H9 (cell line): ENCODE results near the gene SLC7A6. TPM values are rescaled to one million over a fixed set of nuclear protein-coding genes. Genes with fewer than 3 reads are reported as not detected.

Experiments used
- DNase-seq: peaks from one replicate; pipeline ENCODE4 v3.0.0-alpha.2; 2017
- H2AFZ ChIP-seq: one replicate; pipeline ENCODE4 v1.6.1; 2013; ENCODE audit warnings: mild to moderate bottlenecking, low read length, control low read depth, moderate library complexity
- H2AK5ac ChIP-seq: 2 replicates; pipeline ENCODE4 v1.6.1; 2013; ENCODE audit warnings: low read length, control low read depth, mixed read lengths; ENCODE audit not compliant: insufficient read length
- H2BK120ac ChIP-seq: one replicate; pipeline ENCODE4 v1.6.1; 2013; ENCODE audit warnings: low read depth, mild to moderate bottlenecking, low read length, control low read depth, inconsistent platforms; ENCODE audit not compliant: poor library complexity, severe bottlenecking
- H2BK12ac ChIP-seq: 2 replicates; pipeline ENCODE4 v1.6.1; 2013; ENCODE audit warnings: low read length, control low read depth, mixed read lengths, low read depth; ENCODE audit not compliant: insufficient read length
- H2BK15ac ChIP-seq: 2 replicates; pipeline ENCODE4 v1.6.1; 2013; ENCODE audit warnings: low read depth, low read length, control low read depth
- H2BK20ac ChIP-seq: one replicate; pipeline ENCODE4 v1.6.1; 2013; ENCODE audit warnings: low read depth, mild to moderate bottlenecking, low read length, control low read depth, inconsistent platforms; ENCODE audit not compliant: poor library complexity, severe bottlenecking
- H2BK5ac ChIP-seq: 2 replicates; pipeline ENCODE4 v1.6.1; 2013; ENCODE audit warnings: low read length, control low read depth, mixed read lengths; ENCODE audit not compliant: insufficient read length
- H3K14ac ChIP-seq: 2 replicates; pipeline ENCODE4 v1.6.1; 2013; ENCODE audit warnings: low read length, control low read depth; ENCODE audit not compliant: insufficient read depth
- H3K18ac ChIP-seq: 2 replicates; pipeline ENCODE4 v1.6.1; 2013; ENCODE audit warnings: low read depth, mild to moderate bottlenecking, mixed read lengths, low read length, control low read depth; ENCODE audit not compliant: insufficient read length
- H3K23ac ChIP-seq: 2 replicates; pipeline ENCODE4 v1.6.1; 2013; ENCODE audit warnings: low read length, control low read depth, mixed read lengths, low read depth; ENCODE audit not compliant: insufficient read length
- H3K23me2 ChIP-seq: 2 replicates; pipeline ENCODE4 v1.6.1; 2013; ENCODE audit warnings: low read depth, mild to moderate bottlenecking, mixed read lengths, low read length, control low read depth; ENCODE audit not compliant: insufficient read length, poor library complexity, severe bottlenecking
- H3K27ac ChIP-seq: 2 replicates; pipeline ENCODE4 v1.5.1; 2013; ENCODE audit warnings: low read length, control low read depth, mixed read lengths, low read depth; ENCODE audit not compliant: insufficient read length
- H3K27me3 ChIP-seq: 2 replicates; pipeline ENCODE4 v1.6.1; 2013; ENCODE audit warnings: low read length, control low read depth, inconsistent platforms; ENCODE audit not compliant: insufficient read depth
- H3K4ac ChIP-seq: 2 replicates; pipeline ENCODE4 v1.6.1; 2013; ENCODE audit warnings: low read depth, mild to moderate bottlenecking, control low read depth, inconsistent platforms, low read length, moderate library complexity
- H3K4me1 ChIP-seq: 2 replicates; pipeline ENCODE4 v1.6.1; 2013; ENCODE audit warnings: low read length, control low read depth, inconsistent platforms; ENCODE audit not compliant: insufficient read depth
- H3K4me2 ChIP-seq: 2 replicates; pipeline ENCODE4 v1.6.1; 2013; ENCODE audit warnings: low read length, control low read depth, mixed read lengths; ENCODE audit not compliant: insufficient read length, insufficient read depth
- H3K56ac ChIP-seq: 2 replicates; pipeline ENCODE4 v1.6.1; 2013; ENCODE audit warnings: low read depth, mild to moderate bottlenecking, mixed read lengths, low read length, control low read depth; ENCODE audit not compliant: insufficient read length
- H3K79me1 ChIP-seq: 2 replicates; pipeline ENCODE4 v1.6.1; 2013; ENCODE audit warnings: low read depth, mild to moderate bottlenecking, moderate library complexity, low read length, control low read depth, inconsistent platforms; ENCODE audit not compliant: insufficient read depth, poor library complexity, severe bottlenecking
- H3K79me2 ChIP-seq: 2 replicates; pipeline ENCODE4 v1.6.1; 2013; ENCODE audit warnings: low read length, control low read depth, inconsistent platforms; ENCODE audit not compliant: insufficient read depth
- H3K9ac ChIP-seq: 2 replicates; pipeline ENCODE4 v1.6.1; 2013; ENCODE audit warnings: low read length, control low read depth, mixed read lengths; ENCODE audit not compliant: insufficient read length; ENCODE audit errors: extremely low read depth
- H3K9me3 ChIP-seq: one replicate; pipeline ENCODE4 v1.6.1; 2013; ENCODE audit warnings: low read depth, low read length, inconsistent platforms; ENCODE audit not compliant: control insufficient read depth
- H3T11ph ChIP-seq: one replicate; pipeline ENCODE4 v1.6.1; 2013; ENCODE audit warnings: mild to moderate bottlenecking, low read length, control low read depth, inconsistent platforms
- H4K20me1 ChIP-seq: one replicate; pipeline ENCODE4 v1.6.1; 2013; ENCODE audit not compliant: control insufficient read depth, insufficient read length, insufficient read depth
- H4K5ac ChIP-seq: 2 replicates; pipeline ENCODE4 v1.6.1; 2013; ENCODE audit warnings: low read depth, mild to moderate bottlenecking, mixed read lengths, low read length, control low read depth; ENCODE audit not compliant: insufficient read length
- H4K8ac ChIP-seq: replicated peaks from 2 replicates; pipeline ENCODE4 v1.6.1; 2013; ENCODE audit warnings: low read length, control low read depth, mixed read lengths, low read depth; ENCODE audit not compliant: insufficient read length
- H4K91ac ChIP-seq: 2 replicates; pipeline ENCODE4 v1.6.1; 2013; ENCODE audit warnings: low read depth, mild to moderate bottlenecking, moderate library complexity, mixed read lengths, low read length, control low read depth; ENCODE audit not compliant: insufficient read length
- H3K27ac Mint-ChIP-seq, 3 experiments: 2 replicates in 2 of 3; 3 replicates in 1 of 3; pipeline ENCODE4 v1.8.0; 2020 to 2021; ENCODE audit warnings: mixed read lengths in 3 of 3, mild to moderate bottlenecking in 1 of 3, moderate library complexity in 1 of 3
- H3K27me3 Mint-ChIP-seq: 2 replicates; pipeline ENCODE4 v1.8.0; 2021; ENCODE audit warnings: low read depth, mild to moderate bottlenecking, moderate library complexity, mixed read lengths
- H3K36me3 Mint-ChIP-seq, 3 experiments: 2 replicates in 2 of 3; 3 replicates in 1 of 3; pipeline ENCODE4 v1.8.0; 2020 to 2021; ENCODE audit warnings: low read depth in 3 of 3, mixed read lengths in 3 of 3; ENCODE audit not compliant: insufficient read depth in 1 of 3
- H3K4me1 Mint-ChIP-seq, 2 experiments: 2 replicates each; pipeline ENCODE4 v1.8.0; 2020; ENCODE audit warnings: mixed read lengths in 2 of 2
- H3K4me3 Mint-ChIP-seq, 2 experiments: 2 replicates in 1 of 2; 3 replicates in 1 of 2; pipeline ENCODE4 v1.8.0; 2020 to 2021; ENCODE audit warnings: mild to moderate bottlenecking in 2 of 2, mixed read lengths in 2 of 2, moderate library complexity in 1 of 2
- H3K9me3 Mint-ChIP-seq, 2 experiments: 2 replicates in 1 of 2; 3 replicates in 1 of 2; pipeline ENCODE4 v1.8.0; 2020; ENCODE audit warnings: mild to moderate bottlenecking in 2 of 2, mixed read lengths in 2 of 2, moderate library complexity in 1 of 2
- WGBS: extraction: QIAGEN DNeasy Blood & Tissue Kit; methylation state at CpG from one replicate; pipeline ENCODE4 v1.1.7; 2013; ENCODE audit warnings: missing lambda C conversion rate, low lambda C conversion rate, mixed read lengths; ENCODE audit not compliant: insufficient read length; ENCODE audit errors: extremely low coverage; 5-methylcytosine and 5-hydroxymethylcytosine counted together
- total RNA-seq: library from RNA; stranded (reverse); gene quantifications from 2 replicates; pipeline ENCODE4 v1.2.1, GENCODE V29; 2021
- TF ChIP-seq, protein P1 (sequence below): fragments of 200-600 bp; sonication (generic); conservative IDR thresholded peaks from 3 replicates; pipeline ENCODE4 v1.8.0; 2021; ENCODE audit warnings: antibody characterized with exemption, mild to moderate bottlenecking

The SLC7A6 gene
- total RNA-seq, 1 experiment from 2014 or later, result 21.1 TPM

DNA sequence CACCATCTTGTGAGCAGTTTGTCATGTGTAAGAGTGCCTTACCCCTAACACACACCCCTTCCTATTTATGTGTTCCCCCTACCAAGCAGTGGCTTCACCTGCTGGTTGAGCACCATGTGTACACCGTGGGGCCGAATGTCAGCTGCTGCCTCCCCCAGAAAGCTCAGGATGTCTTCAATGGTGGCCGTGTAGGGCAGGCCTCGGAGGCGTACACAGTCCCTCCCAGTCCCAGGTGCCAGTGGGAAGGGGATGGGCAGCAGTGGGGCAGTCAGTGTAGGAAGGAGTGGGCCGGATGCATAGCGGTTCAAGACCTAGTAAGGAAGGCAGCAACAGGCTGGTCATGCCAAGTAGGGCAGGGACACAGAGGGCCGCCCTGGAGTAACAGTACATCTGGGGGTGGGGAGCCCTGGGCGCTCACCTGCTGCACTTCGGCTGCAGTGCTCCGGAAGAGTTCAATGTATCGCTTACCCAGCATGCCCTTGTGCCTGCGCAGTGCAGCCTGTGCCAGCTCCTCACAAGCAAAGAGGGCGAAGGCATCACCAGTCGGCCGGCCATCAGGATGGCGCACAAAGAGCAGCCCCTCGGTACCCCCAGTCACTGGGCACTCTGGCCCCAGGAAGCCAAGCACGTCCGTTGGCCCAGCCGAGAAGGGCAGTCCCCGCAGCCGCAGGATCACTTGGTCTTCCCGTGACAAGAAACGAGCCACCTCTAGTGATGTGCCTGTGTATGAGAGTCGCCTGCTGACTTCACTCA, 32.8 kb upstream of the SLC7A6 start:
- Mint-ChIP-seq H3K27ac (no peak overlapping the region), H3K4me3 (no peak overlapping the region), H3K36me3 (peaks cover 10 to 53% (median 46%) of the 10 kb centered on the region in 3 experiments; a peak in 6 of 7 replicates), H3K4me1 (peaks cover 19 to 20% of the 10 kb centered on the region in 2 experiments), H3K9me3 (no peaks in the 10 kb centered on the region), H3K27me3 (no peaks in the 10 kb centered on the region)
- Histone ChIP-seq H3K23me2 (peaks cover 8% of the 10 kb centered on the region), H3K18ac (no peak overlapping the region), H2BK15ac (no peak overlapping the region), H3K56ac (no peak overlapping the region), H4K91ac (no peak overlapping the region), H3K79me1 (no peaks in the 10 kb centered on the region), H3K27ac (no peak overlapping the region), H4K5ac (no peak overlapping the region), H3K4me2 (no peak overlapping the region), H3K79me2 (no peaks in the 10 kb centered on the region; the same call in 1 of the 2 replicates), H3K27me3 (no peaks in the 10 kb centered on the region), H3K9ac (no peak overlapping the region), H4K8ac (no peak overlapping the region), H4K20me1 (no peaks in the 10 kb centered on the region), H2BK120ac (no peak overlapping the region), H3K4ac (no peak overlapping the region), H3K9me3 (no peaks in the 10 kb centered on the region), H2AK5ac (no peak overlapping the region), H2AFZ (no peak overlapping the region), H3K14ac (no peak overlapping the region), H3K23ac (no peak overlapping the region), H3K4me1 (no peaks in the 10 kb centered on the region; the same call in 1 of the 2 replicates), H2BK20ac (no peak overlapping the region), H2BK12ac (no peak overlapping the region), H3T11ph (no peak overlapping the region), H2BK5ac (no peak overlapping the region)
- TF ChIP-seq, protein P1, sequence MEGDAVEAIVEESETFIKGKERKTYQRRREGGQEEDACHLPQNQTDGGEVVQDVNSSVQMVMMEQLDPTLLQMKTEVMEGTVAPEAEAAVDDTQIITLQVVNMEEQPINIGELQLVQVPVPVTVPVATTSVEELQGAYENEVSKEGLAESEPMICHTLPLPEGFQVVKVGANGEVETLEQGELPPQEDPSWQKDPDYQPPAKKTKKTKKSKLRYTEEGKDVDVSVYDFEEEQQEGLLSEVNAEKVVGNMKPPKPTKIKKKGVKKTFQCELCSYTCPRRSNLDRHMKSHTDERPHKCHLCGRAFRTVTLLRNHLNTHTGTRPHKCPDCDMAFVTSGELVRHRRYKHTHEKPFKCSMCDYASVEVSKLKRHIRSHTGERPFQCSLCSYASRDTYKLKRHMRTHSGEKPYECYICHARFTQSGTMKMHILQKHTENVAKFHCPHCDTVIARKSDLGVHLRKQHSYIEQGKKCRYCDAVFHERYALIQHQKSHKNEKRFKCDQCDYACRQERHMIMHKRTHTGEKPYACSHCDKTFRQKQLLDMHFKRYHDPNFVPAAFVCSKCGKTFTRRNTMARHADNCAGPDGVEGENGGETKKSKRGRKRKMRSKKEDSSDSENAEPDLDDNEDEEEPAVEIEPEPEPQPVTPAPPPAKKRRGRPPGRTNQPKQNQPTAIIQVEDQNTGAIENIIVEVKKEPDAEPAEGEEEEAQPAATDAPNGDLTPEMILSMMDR, result no peak
- WGBS, result no CpG with 5 or more reads among the region's 26 CpGs
- no peak for DNase-seq
